ENCODE measurements around the gene SEMA3C.

The SEMA3C gene

GRCh38 chr7:80772347-80772993 lies 146.4 kb downstream of the SEMA3C start (continued):
- no peak for TF ChIP-seq ZBTB11 (tag by site-specific recombination; conservative IDR thresholded peaks at IDR 0.05; ENCODE audit: low read depth)
- TF ChIP-seq PRDM6 (tag by site-specific recombination; IDR thresholded peaks at IDR 0.05) = peak; percentile 99
- TF ChIP-seq ZNF138 (tag by site-specific recombination; IDR thresholded peaks at IDR 0.05; ENCODE audit: borderline replicate concordance) = no peak
- TF ChIP-seq SP7 (tag by site-specific recombination; IDR thresholded peaks at IDR 0.05) = no peak
- TF ChIP-seq ZNF341 (tag by site-specific recombination; IDR thresholded peaks at IDR 0.05; ENCODE audit: low read depth) = no peak
- TF ChIP-seq ZBTB44 (tag by site-specific recombination; IDR thresholded peaks at IDR 0.05) = 0 out of 2 replicates have a peak, but pooled peaks have one; percentile 32
- TF ChIP-seq ZNF571 (tag by site-specific recombination; IDR thresholded peaks at IDR 0.05) = no peak
- TF ChIP-seq ZNF37A (tag by site-specific recombination; IDR thresholded peaks at IDR 0.05) = no peak
- TF ChIP-seq ZBTB6 (tag by site-specific recombination; IDR thresholded peaks at IDR 0.05) = no peak; the same call in 1 of the 2 replicates
- no peak for TF ChIP-seq ZEB2 (tag by site-specific recombination; IDR thresholded peaks at IDR 0.05)
- no peak for TF ChIP-seq ZNF148 (tag by site-specific recombination; IDR thresholded peaks at IDR 0.05; ENCODE audit: borderline replicate concordance)
- no peak for TF ChIP-seq ZNF561 (tag by site-specific recombination; IDR thresholded peaks at IDR 0.05; ENCODE audit: borderline replicate concordance)
- no peak for TF ChIP-seq ZNF639 (tag by site-specific recombination; IDR thresholded peaks at IDR 0.05)
- TF ChIP-seq PRDM10 (tag by site-specific recombination; IDR thresholded peaks at IDR 0.05) = peak; percentile 48; the same call in 1 of the 2 replicates
- 0 out of 2 replicates have a peak, but pooled peaks have one; percentile 16 for TF ChIP-seq ZNF596 (tag by site-specific recombination; IDR thresholded peaks at IDR 0.05)
- peak; percentile 43; the same call in 1 of the 2 replicates for TF ChIP-seq ZBTB8A (tag by site-specific recombination; IDR thresholded peaks at IDR 0.05)
- peak; percentile 79 for TF ChIP-seq ZNF366 (tag by site-specific recombination; conservative IDR thresholded peaks at IDR 0.05)
- no peak for TF ChIP-seq ZNF211 (tag by site-specific recombination; IDR thresholded peaks at IDR 0.05; ENCODE audit: low read depth)
- no peak for TF ChIP-seq SALL2 (tag by site-specific recombination; IDR thresholded peaks at IDR 0.05; ENCODE audit: borderline replicate concordance)
- TF ChIP-seq ZNF747 (tag by site-specific recombination; IDR thresholded peaks at IDR 0.05) = no peak
- no peak for TF ChIP-seq ZNF175 (tag by site-specific recombination; IDR thresholded peaks at IDR 0.05)
